HG02943 (cell line): Measurements from ENCODE around the gene FAM118B.
"Not testable (repeated sequence)": the region's sequence is repeated elsewhere in the genome, so short reads cannot be mapped to it uniquely, and the experiment has no call there.

ENCODE experiments used
- ATAC-seq: cut with Tn5 transposase; IDR thresholded peaks from one replicate; pipeline ENCODE4 v1.9.1; 2021; ENCODE audit warnings: mild to moderate bottlenecking, low read depth, moderate library complexity; ENCODE audit not compliant: unreplicated experiment

The FAM118B gene

DNA sequence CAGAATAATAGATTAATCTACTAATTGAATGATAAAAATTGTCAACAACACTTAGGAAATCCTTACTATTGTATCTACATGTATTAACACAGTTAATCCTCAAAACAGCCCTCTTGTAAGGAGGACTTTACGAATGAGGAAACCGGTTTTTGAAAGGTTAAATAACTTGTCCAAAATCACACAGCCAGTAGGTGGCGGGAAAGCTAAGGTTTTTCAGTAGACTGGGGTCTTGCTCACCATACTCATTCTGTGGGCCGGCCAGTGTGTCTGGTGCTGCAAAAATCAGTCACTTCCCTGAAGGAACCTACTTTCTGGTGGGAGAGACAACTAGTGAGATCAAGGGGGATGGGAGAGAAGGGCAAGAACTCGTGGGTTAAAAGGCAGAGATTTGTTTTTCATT, 96.1 kb downstream of the FAM118B start:
- ATAC-seq, result no peak

DNA sequence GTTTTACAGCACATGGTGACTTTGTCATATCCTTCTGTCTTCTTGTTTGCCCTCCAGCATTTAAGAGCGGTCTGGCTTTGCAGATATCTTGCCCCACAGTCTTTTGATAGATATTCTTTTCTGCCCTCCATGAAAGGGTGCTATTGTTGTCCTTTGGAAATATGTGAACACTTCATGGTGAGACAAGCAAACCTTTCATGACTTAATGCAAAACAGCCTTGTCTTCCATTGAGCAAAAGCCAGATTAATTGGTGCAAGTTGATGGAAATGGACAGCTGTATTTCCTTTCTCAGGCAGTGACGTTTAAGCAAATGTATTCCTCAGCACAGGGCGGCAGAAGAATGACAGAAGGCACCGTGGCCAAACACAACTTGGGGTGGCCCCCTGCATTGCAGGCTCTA, 96.7 kb downstream of the FAM118B start:
- ATAC-seq, result no peak

DNA sequence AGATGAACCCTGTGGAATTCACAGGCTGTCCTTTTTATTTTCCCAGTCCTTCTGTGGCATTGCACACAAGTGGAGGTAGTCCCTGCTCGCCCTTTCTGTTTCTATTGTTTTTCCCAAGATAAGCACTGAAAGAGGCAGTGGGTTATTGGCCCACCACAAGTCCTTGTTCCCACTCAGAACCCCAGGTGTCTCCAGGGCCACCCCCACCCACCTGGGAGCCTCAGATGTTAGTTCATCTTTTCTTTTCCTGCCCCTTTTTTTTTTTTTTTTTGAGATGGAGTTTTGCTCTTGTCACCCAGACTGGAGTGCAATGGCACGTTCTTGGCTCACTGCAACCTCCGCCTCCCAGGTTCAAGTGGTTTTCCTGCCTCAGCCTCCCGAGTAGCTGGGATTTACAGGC, 97.2 kb downstream of the FAM118B start:
- ATAC-seq, result not testable (repeated sequence)

GRCh38 chr11:126310200-126310991, 98.8 kb downstream of the FAM118B start:
- ATAC-seq, result no peak

GRCh38 chr11:126310992-126311310, 99.4 kb downstream of the FAM118B start:
- no peak for ATAC-seq

- peak; percentile 70 for ATAC-seq
Observed at GRCh38 chr11:126311401-126312291, 100.1 kb downstream of the FAM118B start.
